NK-92 treated with Interleukin-12 subunit alpha and Interleukin-12 subunit beta, amount 100 ng/mL, for 24 hours (cell line): Measurements from ENCODE around the gene NHEJ1.
A peak's percentile ranks its signal among the peaks of the same experiment; 100 is the strongest.

ENCODE experiments used
- DNase-seq: peaks from one replicate; lab custom pipeline; 2025; lab: John Stamatoyannopoulos, UW

Gene NHEJ1

GRCh38 chr2:219123356-219124135 is 37.1 kb downstream of the NHEJ1 start:
- DNase-seq, result no peak

GRCh38 chr2:219122202-219122980 is 38.2 kb downstream of the NHEJ1 start:
- DNase-seq, result no peak

GRCh38 chr2:219120082-219120481 is 40.5 kb downstream of the NHEJ1 start:
- no peak for DNase-seq

- DNase-seq, result peak; percentile 14
Observed at GRCh38 chr2:219119422-219120043, 41.1 kb downstream of the NHEJ1 start.

GRCh38 chr2:219118504-219118903 is 42.1 kb downstream of the NHEJ1 start:
- DNase-seq, result no peak

GRCh38 chr2:219116776-219117646 is 43.6 kb downstream of the NHEJ1 start:
- DNase-seq, result no peak

- DNase-seq, result no peak
Observed at GRCh38 chr2:219112651-219113338, 47.8 kb downstream of the NHEJ1 start.

- no peak for DNase-seq
Observed at GRCh38 chr2:219112062-219112406, 48.6 kb downstream of the NHEJ1 start.

GRCh38 chr2:219111375-219112061 is 49.1 kb downstream of the NHEJ1 start:
- no peak for DNase-seq

- no peak for DNase-seq
Observed at GRCh38 chr2:219109471-219109870, 51.1 kb downstream of the NHEJ1 start.

GRCh38 chr2:219107758-219108157 is 52.9 kb downstream of the NHEJ1 start:
- DNase-seq, result no peak

GRCh38 chr2:219106251-219106650 is 54.4 kb downstream of the NHEJ1 start:
- DNase-seq, result no peak

GRCh38 chr2:219104107-219105035 is 56.2 kb downstream of the NHEJ1 start:
- no peak for DNase-seq

GRCh38 chr2:219099329-219099728 is 61.3 kb downstream of the NHEJ1 start:
- DNase-seq, result no peak

GRCh38 chr2:219095406-219095935 is 65.1 kb downstream of the NHEJ1 start:
- DNase-seq, result no peak

GRCh38 chr2:219094171-219094570 is 66.4 kb downstream of the NHEJ1 start:
- no peak for DNase-seq

GRCh38 chr2:219090436-219091299 is 69.9 kb downstream of the NHEJ1 start:
- no peak for DNase-seq

GRCh38 chr2:219089330-219089729 is 71.3 kb downstream of the NHEJ1 start:
- no peak for DNase-seq
